GM18498 (cell line): ENCODE measurements around the gene TUBGCP6.

Experiments used
- ATAC-seq: cut with Tn5 transposase; IDR thresholded peaks from one replicate; pipeline ENCODE4 v1.9.1; 2021; ENCODE audit warnings: mild to moderate bottlenecking, moderate library complexity; ENCODE audit not compliant: unreplicated experiment

The TUBGCP6 gene

GRCh38 chr22:50184004-50184901, 60.6 kb downstream of the TUBGCP6 start:
- ATAC-seq, result no peak

- ATAC-seq, result no peak
These were observed 61.5 kb downstream of the TUBGCP6 start for GRCh38 chr22:50183141-50183971.

GRCh38 chr22:50182176-50183081, 62.4 kb downstream of the TUBGCP6 start:
- no peak for ATAC-seq

DNA sequence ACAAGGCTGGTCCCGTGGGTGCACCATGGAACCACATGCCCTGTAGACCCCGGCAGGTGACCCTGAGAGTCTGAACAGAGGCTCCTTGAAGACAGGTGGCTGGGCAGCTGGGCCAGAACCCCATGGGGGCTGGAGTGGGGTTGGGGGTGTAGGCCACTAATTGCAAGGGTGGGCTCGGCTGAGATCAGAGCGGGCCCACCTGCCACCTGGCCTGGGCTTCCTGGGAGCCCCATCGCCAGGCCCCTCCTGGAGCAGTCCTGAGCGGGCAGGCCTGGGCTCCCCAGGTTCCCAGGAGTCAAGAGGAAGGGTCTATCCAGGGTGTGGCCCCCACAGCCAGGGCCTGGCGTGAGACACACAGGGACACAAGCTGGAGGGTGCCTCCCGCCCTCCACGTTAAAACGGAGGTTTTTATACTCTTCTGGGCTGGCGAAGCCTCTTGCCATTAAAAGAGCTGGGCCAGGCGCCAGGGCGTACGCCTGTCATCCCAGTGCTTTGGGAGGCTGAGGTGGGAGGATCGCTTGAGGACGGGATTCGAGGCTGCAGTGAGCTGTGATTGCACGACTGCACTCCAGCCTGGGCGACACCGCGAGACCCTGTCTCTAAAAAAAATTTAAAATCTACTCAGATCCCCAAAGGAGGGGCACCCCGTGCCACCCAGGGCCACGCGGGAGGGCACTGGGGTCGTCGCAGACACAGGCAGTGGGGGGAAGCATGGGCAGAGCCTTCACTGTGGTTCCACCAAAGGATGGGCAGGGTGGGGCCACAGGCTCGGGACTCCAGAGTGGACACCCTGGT, 63.9 kb downstream of the TUBGCP6 start:
- ATAC-seq, result no peak

DNA sequence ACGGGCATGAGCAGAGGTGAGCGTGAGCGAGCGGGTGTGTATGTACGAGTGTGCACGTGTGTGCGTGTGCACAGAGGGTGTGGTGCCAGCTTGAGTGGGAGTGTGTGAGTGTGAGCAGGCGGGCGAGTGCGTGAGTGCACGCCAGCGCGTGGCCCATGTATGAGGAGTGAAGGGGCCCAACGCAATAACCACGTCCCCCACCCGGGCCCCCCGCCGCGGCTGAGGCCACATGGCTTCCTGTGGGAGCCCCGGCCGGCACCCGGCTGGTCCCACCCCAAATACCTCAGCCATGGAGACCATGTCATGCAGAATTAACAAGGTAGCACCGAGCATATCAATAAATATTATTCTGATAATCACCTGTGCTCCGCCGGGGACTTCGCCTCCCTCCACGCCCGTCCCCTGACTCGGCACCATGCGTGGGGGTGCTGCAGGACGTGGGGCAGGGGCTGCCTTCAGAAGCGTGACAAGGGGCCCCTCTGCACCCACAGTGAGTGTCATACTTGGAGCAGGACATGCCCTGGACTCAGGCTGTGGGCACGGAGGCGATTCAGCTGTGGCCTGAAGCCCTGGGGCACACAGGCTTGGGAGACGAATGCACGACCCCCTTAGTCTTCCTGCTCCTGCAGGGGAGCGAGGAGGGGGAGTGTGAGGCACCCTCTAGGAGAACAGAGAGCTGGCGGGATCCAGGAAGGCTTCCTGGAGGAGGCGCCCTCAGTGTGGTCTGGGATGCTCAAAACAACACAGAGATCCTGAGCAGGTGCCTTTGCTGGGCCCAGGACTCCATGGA, 64.7 kb downstream of the TUBGCP6 start:
- ATAC-seq, result no peak

DNA sequence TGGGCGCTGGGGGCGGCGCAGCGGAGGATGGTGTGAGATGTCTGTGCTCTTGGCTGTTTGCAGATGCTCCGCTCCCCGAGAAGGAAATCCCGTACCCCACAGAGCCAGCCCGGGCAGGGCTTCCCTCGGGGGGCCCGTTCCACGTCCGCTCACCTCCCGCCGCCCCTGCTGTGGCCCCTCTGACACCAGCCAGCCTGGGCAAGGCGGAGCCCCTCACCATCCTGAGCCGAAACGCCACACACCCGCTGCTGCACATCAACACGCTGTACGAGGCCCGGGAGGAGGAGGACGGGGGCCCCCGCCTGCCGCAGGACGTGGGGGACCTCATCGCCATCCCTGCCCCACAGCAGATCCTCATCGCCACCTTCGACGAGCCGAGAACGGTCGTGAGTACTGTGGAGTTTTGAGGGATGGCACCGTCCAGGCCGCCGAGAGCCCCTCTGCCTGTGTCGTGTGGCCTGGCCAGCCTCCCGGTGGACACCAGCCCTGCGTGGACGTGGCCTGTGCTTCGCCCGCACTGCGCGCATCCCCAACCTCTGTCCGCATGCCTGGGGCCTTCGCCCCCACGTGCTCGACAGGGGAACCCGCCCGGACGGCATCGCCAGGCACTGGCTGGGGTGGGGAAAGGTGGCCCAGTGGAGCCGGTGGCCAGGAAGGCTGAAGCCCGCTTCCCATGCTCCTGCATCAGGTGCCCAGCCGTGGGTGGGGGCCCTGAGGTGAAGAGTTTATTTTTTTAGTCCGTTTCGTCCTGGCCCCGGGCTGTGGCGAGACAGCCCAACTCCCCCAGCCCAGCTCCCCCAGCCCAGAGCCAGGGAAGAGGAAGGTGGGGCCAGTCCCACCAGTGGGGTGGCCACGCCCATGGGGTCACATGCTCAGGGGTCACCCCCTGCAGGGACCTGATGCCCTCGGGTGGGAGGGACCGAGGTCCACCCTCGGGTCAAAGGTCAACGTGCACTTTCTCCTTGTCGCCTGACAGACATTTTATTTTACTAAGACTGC, 65.7 kb downstream of the TUBGCP6 start:
- no peak for ATAC-seq

- ATAC-seq, result no peak
These were observed 66.4 kb downstream of the TUBGCP6 start for GRCh38 chr22:50178471-50178864.

GRCh38 chr22:50177537-50178470, 67.0 kb downstream of the TUBGCP6 start:
- ATAC-seq, result no peak

DNA sequence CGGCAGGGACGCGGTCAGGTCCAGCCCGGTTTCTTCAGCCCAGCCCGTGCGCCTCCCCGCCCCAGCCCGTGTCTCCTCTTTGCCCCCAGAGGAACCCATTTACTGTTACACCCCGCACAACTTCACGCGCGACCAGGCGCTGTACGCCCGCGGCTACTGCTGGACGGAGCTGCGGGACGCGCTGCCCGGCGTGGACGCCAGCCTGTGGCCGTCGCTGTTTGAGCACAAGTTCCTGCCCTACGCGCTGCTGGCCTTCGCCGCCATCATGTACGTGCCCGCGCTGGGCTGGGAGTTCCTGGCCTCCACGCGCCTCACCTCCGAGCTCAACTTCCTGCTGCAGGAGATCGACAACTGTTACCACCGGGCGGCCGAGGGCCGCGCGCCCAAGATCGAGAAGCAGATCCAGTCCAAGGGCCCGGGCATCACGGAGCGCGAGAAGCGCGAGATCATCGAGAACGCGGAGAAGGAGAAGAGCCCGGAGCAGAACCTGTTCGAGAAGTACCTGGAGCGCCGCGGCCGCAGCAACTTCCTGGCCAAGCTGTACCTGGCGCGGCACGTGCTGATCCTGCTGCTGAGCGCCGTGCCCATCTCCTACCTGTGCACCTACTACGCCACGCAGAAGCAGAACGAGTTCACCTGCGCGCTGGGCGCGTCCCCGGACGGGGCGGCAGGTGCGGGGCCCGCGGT, 67.8 kb downstream of the TUBGCP6 start:
- no peak for ATAC-seq

- no peak for ATAC-seq
These were observed 68.6 kb downstream of the TUBGCP6 start for GRCh38 chr22:50175921-50176849.

DNA sequence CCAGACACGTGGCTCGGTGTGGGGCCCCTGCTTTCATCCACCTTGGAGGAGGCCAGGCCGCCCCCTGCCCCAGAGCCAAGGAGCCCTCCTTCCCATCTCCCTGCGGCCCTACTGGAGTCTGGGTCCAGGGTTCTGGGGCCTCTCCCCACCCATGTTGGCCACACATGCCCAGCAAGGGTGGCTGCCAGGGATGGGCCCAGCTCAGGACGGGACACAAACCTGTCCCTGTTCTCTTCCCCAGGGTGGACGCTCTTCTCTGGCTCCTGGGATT, 69.7 kb downstream of the TUBGCP6 start:
- ATAC-seq, result no peak

- ATAC-seq, result no peak
These were observed 70.2 kb downstream of the TUBGCP6 start for GRCh38 chr22:50174382-50175190.

GRCh38 chr22:50173983-50174355, 70.9 kb downstream of the TUBGCP6 start:
- ATAC-seq, result no peak

DNA sequence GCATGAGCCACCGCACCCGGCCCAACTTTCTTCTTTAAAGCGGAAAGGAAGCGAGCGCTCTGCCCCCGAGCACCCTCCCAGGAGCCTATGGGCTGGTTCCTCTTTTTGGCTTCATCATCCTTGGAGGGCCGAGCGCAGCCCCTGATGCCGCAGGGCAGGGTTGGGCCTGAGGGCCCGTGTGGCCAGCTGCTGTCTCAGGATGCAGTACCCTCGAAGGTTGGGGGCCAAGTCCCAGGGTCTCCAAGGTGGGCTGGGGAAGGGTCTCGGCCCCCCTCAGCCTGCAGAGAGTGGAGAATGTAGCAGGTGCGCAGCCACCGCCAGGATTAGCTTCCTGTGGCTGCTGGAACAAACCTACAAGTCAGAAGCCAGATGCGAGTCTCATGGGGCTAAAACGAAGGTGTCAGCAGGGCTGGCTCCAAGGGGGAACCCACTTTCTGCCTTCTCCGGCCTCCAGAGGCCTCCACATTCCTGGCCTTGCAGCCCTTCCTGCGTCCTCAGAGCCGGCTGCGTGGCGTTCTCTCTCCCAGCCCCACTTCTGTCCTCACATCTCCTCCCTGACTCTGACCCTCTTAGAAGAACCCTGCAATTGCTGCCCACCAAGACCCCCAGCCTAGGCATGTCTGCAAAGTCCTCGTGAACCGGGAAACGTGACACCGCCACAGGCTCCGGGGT, 71.4 kb downstream of the TUBGCP6 start:
- no peak for ATAC-seq
